HG02973 (cell line): ENCODE results near the gene MED8.

Source experiments
- ATAC-seq: cut with Tn5 transposase; IDR thresholded peaks from one replicate; pipeline ENCODE4 v1.9.1; 2021; ENCODE audit warnings: moderate library complexity; ENCODE audit not compliant: unreplicated experiment

The MED8 gene

GRCh38 chr1:43338001-43338400 lies 51.6 kb downstream of the MED8 start:
- no peak for ATAC-seq

- ATAC-seq = no peak
Observed at GRCh38 chr1:43337588-43337987, 52.0 kb downstream of the MED8 start, which contains the start of gene MPL. Gene MPL, plus strand, starts transcription at chr1:43337818. Its CDS starts 31 bp downstream, at chr1:43337849.

GRCh38 chr1:43334453-43335205 lies 55.0 kb downstream of the MED8 start:
- ATAC-seq = no peak
